ENCODE results near the gene FGG. TPM values are rescaled to one million over a fixed set of nuclear protein-coding genes. Genes with fewer than 3 reads are reported as not detected.
A peak's percentile ranks its signal among the peaks of the same experiment; 100 is the strongest.

FGG gene
- total RNA-seq, 4 donors from 2014 or later, result not detected

DNA sequence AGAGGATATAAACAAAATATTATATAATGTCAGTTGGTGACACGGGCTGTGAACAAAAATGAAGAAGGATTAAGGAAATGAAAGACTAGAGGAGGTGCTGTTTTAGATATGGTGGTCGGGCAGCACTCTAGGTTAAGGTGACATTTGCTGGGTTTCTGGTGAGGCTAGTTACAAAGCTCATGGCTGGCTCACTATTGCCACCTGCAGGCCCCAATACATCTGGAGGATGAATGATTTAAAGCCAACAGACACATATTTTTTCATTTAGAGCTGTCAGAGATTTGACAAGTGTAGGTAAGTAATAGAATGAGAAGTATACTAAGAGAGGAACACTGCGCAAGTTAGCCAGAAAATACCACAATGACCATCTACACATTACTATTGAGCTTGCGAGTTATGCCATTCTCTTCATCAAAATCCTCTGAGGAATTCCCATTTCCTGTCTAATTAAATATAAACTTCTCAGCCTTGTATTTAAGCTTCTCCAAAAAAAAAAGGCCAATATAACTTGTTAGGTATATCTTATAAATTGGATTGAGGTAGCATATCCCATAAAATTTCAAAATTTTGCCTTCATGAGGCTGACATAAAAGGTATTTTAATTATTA, 6.4 kb upstream of the FGG start:
- no peak overlapping the region for H3K27ac ChIP-seq
- TF ChIP-seq, protein P1, sequence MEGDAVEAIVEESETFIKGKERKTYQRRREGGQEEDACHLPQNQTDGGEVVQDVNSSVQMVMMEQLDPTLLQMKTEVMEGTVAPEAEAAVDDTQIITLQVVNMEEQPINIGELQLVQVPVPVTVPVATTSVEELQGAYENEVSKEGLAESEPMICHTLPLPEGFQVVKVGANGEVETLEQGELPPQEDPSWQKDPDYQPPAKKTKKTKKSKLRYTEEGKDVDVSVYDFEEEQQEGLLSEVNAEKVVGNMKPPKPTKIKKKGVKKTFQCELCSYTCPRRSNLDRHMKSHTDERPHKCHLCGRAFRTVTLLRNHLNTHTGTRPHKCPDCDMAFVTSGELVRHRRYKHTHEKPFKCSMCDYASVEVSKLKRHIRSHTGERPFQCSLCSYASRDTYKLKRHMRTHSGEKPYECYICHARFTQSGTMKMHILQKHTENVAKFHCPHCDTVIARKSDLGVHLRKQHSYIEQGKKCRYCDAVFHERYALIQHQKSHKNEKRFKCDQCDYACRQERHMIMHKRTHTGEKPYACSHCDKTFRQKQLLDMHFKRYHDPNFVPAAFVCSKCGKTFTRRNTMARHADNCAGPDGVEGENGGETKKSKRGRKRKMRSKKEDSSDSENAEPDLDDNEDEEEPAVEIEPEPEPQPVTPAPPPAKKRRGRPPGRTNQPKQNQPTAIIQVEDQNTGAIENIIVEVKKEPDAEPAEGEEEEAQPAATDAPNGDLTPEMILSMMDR (IDR thresholded peaks at IDR 0.05), result peak in 5 of 6 experiments; percentile 13 to 80 (median 71)
- no peak for TF ChIP-seq POLR2A (IDR thresholded peaks at IDR 0.05)

GRCh38 chr4:154617820-154618317, 5.4 kb upstream of the FGG start:
- DNase-seq, result no peak
- no peaks in the 10 kb centered on the region for H3K27me3 ChIP-seq
- H3K4me3 ChIP-seq, result no peak overlapping the region
- peaks cover 0 to 17% (median 0%) of the 10 kb centered on the region in 4 donors for H3K4me1 ChIP-seq
- no peak overlapping the region for H3K27ac ChIP-seq
- no peak for TF ChIP-seq POLR2A (IDR thresholded peaks at IDR 0.05)
- TF ChIP-seq, protein P1 (IDR thresholded peaks at IDR 0.05), result no peak
- no peaks in the 10 kb centered on the region for H3K9me3 ChIP-seq
- H3K36me3 ChIP-seq, result no peaks in the 10 kb centered on the region

More for the DNA sequence above, 6.4 kb upstream of the FGG start:
- Histone ChIP-seq H3K9me3 (no peaks in the 10 kb centered on the region), H3K4me1 (peaks cover 0 to 17% (median 0%) of the 10 kb centered on the region in 4 donors), H3K36me3 (no peaks in the 10 kb centered on the region), H3K4me3 (no peak overlapping the region), H3K27me3 (no peaks in the 10 kb centered on the region)
- DNase-seq, result peak; percentile 44 to 86 (median 62)

DNA sequence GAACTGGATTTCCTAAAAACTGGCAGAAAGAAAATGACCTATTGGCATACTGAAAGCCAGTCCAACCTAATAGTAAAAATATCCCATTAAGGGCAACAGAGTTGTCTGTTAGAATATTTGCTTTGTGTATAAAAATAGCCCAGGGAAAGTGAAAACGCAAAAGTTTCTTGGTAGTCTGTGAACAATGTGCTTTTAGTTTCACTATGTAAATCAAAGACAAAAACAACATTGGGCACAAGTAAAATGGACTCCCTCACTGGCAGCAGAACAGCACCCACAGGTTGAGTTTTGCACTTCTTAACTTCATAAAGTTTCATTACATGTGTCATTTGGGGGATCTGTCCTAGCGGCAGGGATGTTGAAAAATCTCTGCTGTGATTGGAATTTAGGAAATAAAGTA, 4.3 kb upstream of the FGG start:
- Histone ChIP-seq H3K36me3 (no peaks in the 10 kb centered on the region), H3K27me3 (no peaks in the 10 kb centered on the region), H3K4me3 (no peak overlapping the region), H3K4me1 (peaks cover 0 to 17% (median 0%) of the 10 kb centered on the region in 4 donors), H3K27ac (no peak overlapping the region), H3K9me3 (no peaks in the 10 kb centered on the region)
- DNase-seq, result no peak
- TF ChIP-seq POLR2A (IDR thresholded peaks at IDR 0.05), result no peak
- TF ChIP-seq, protein P1 (IDR thresholded peaks at IDR 0.05), result no peak

GRCh38 chr4:154616287-154616686, 3.8 kb upstream of the FGG start:
- no peak overlapping the region for H3K27ac ChIP-seq
- no peaks in the 10 kb centered on the region for H3K36me3 ChIP-seq
- peaks cover 0 to 17% (median 0%) of the 10 kb centered on the region in 4 donors for H3K4me1 ChIP-seq
- DNase-seq, result no peak
- TF ChIP-seq, protein P1 (IDR thresholded peaks at IDR 0.05), result no peak
- TF ChIP-seq POLR2A (IDR thresholded peaks at IDR 0.05), result no peak
- no peak overlapping the region for H3K4me3 ChIP-seq
- H3K9me3 ChIP-seq, result no peaks in the 10 kb centered on the region
- no peaks in the 10 kb centered on the region for H3K27me3 ChIP-seq

DNA sequence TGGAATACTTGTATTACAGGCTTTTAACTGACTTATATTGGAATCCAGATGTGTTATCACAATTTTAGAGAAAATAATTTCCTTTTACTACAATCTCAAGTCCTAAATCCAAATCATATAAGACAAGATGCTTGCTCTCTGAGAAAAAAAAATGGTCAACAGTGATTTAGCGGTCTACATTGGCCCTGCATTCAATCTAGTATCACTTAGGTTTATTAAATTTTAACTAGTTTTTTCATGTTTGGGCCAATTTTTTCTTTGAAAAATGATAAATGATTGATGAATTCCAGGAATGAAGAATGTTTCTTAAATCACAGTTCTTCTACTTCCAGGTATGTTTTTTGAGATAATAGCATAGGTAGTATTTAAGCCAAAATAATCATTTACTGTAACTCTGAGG, 2.8 kb upstream of the FGG start:
- no peaks in the 10 kb centered on the region for H3K9me3 ChIP-seq
- DNase-seq, result no peak
- peaks cover 0 to 17% (median 0%) of the 10 kb centered on the region in 4 donors for H3K4me1 ChIP-seq
- H3K27ac ChIP-seq, result no peak overlapping the region
- no peak overlapping the region for H3K4me3 ChIP-seq
- no peaks in the 10 kb centered on the region for H3K27me3 ChIP-seq
- H3K36me3 ChIP-seq, result no peaks in the 10 kb centered on the region
- TF ChIP-seq, protein P1 (IDR thresholded peaks at IDR 0.05), result no peak
- no peak for TF ChIP-seq POLR2A (IDR thresholded peaks at IDR 0.05)

Data from Peyer's patch (tissue), 4 donors.